ENCODE measurements around the gene B3GAT3. TPM values are rescaled to one million over a fixed set of nuclear protein-coding genes. Genes with fewer than 3 reads are reported as not detected.

The B3GAT3 gene
- total and polyA plus RNA-seq, 10 of the 15 experiments (the other 5 are each of a cell fraction or from before 2014, with no cell fraction given): 0.31 to 52.7 (median 29.8) TPM

DNA sequence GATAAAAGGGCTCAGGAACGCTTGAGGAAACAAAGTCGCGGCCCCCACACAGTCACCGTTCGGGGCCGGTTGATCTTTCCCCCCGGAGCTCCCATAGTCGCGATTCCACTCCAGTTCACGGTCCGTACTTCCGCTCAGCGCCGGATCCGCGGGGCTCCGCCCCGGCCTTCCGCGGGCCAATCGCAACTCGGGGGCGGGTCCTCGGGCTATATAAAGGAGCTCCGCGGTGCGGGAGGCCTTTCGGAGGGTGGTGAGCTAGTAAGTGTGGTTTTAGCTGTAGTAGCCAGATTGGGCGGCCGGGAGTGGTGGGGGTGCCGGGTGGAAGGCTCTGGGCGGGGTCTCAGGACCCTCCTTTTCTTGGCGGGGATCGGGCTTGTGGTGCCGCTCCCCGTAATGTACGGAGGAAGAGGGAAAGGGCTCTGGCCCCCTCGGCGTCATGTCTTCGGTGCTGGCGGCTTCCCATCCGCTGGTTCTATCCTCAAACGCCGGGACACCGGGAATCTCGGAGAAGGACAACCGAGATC lies 43.4 kb upstream of the B3GAT3 start, which contains the start of the genes C11orf98 and CSKMT (continued):
- TF ChIP-seq, protein P1, sequence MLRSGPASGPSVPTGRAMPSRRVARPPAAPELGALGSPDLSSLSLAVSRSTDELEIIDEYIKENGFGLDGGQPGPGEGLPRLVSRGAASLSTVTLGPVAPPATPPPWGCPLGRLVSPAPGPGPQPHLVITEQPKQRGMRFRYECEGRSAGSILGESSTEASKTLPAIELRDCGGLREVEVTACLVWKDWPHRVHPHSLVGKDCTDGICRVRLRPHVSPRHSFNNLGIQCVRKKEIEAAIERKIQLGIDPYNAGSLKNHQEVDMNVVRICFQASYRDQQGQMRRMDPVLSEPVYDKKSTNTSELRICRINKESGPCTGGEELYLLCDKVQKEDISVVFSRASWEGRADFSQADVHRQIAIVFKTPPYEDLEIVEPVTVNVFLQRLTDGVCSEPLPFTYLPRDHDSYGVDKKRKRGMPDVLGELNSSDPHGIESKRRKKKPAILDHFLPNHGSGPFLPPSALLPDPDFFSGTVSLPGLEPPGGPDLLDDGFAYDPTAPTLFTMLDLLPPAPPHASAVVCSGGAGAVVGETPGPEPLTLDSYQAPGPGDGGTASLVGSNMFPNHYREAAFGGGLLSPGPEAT (IDR thresholded peaks at IDR 0.05; ENCODE audit: low read depth): no peak; the same call in 1 of the 2 replicates
- TF ChIP-seq ZNF622 (IDR thresholded peaks at IDR 0.05): no peak
- TF ChIP-seq, protein P2, sequence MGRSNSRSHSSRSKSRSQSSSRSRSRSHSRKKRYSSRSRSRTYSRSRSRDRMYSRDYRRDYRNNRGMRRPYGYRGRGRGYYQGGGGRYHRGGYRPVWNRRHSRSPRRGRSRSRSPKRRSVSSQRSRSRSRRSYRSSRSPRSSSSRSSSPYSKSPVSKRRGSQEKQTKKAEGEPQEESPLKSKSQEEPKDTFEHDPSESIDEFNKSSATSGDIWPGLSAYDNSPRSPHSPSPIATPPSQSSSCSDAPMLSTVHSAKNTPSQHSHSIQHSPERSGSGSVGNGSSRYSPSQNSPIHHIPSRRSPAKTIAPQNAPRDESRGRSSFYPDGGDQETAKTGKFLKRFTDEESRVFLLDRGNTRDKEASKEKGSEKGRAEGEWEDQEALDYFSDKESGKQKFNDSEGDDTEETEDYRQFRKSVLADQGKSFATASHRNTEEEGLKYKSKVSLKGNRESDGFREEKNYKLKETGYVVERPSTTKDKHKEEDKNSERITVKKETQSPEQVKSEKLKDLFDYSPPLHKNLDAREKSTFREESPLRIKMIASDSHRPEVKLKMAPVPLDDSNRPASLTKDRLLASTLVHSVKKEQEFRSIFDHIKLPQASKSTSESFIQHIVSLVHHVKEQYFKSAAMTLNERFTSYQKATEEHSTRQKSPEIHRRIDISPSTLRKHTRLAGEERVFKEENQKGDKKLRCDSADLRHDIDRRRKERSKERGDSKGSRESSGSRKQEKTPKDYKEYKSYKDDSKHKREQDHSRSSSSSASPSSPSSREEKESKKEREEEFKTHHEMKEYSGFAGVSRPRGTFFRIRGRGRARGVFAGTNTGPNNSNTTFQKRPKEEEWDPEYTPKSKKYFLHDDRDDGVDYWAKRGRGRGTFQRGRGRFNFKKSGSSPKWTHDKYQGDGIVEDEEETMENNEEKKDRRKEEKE (IDR thresholded peaks at IDR 0.05): no peak
- peak; percentile 86 for TF ChIP-seq TCF12 (IDR thresholded peaks at IDR 0.05; ENCODE audit: low read depth, low read length)
- TF ChIP-seq MTA3 (IDR thresholded peaks at IDR 0.05; ENCODE audit: borderline replicate concordance, low read length): peak; percentile 71; the same call in 1 of the 2 replicates
- 0 out of 2 replicates have a peak, but pooled peaks have one; percentile 12 for TF ChIP-seq BCL11A (IDR thresholded peaks at IDR 0.05; ENCODE audit: low read depth, low read length)
- no peak for TF ChIP-seq STAT3 (IDR thresholded peaks at IDR 0.05; ENCODE audit: low read depth, low read length)
- peak; percentile 48 for TF ChIP-seq CREM (IDR thresholded peaks at IDR 0.05; ENCODE audit: low read depth)
- no peak for TF ChIP-seq MXI1 (IDR thresholded peaks at IDR 0.05; ENCODE audit: low read depth, low read length)
- TF ChIP-seq RELA (IDR thresholded peaks at IDR 0.05; ENCODE audit: borderline replicate concordance, partially characterized antibody): peak; percentile 35
- peak; percentile 26; the same call in 1 of the 2 replicates for TF ChIP-seq ZNF207 (IDR thresholded peaks at IDR 0.05; ENCODE audit: borderline replicate concordance)
- TF ChIP-seq SMAD1 (IDR thresholded peaks at IDR 0.05; ENCODE audit: low read depth, partially characterized antibody): peak; percentile 90
- no peak for TF ChIP-seq PAX8 (IDR thresholded peaks at IDR 0.05)
- TF ChIP-seq, protein P3, sequence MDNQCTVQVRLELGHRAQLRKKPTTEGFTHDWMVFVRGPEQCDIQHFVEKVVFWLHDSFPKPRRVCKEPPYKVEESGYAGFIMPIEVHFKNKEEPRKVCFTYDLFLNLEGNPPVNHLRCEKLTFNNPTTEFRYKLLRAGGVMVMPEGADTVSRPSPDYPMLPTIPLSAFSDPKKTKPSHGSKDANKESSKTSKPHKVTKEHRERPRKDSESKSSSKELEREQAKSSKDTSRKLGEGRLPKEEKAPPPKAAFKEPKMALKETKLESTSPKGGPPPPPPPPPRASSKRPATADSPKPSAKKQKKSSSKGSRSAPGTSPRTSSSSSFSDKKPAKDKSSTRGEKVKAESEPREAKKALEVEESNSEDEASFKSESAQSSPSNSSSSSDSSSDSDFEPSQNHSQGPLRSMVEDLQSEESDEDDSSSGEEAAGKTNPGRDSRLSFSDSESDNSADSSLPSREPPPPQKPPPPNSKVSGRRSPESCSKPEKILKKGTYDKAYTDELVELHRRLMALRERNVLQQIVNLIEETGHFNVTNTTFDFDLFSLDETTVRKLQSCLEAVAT (IDR thresholded peaks at IDR 0.05): peak; percentile 89
- TF ChIP-seq SMAD5 (IDR thresholded peaks at IDR 0.05; ENCODE audit: low read depth): peak; percentile 99
- peak; percentile 68; the same call in 1 of the 2 replicates for TF ChIP-seq YY1 (IDR thresholded peaks at IDR 0.05; ENCODE audit: low read depth, low read length)
- TF ChIP-seq SUZ12 (IDR thresholded peaks at IDR 0.05; ENCODE audit: unreplicated experiment): no peak
- TF ChIP-seq, protein P4, sequence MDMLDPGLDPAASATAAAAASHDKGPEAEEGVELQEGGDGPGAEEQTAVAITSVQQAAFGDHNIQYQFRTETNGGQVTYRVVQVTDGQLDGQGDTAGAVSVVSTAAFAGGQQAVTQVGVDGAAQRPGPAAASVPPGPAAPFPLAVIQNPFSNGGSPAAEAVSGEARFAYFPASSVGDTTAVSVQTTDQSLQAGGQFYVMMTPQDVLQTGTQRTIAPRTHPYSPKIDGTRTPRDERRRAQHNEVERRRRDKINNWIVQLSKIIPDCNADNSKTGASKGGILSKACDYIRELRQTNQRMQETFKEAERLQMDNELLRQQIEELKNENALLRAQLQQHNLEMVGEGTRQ (IDR thresholded peaks at IDR 0.05; ENCODE audit: borderline replicate concordance, low read depth, low read length): no peak
- TF ChIP-seq NFXL1 (IDR thresholded peaks at IDR 0.05; ENCODE audit: borderline replicate concordance): no peak
- TF ChIP-seq POLR2A (IDR thresholded peaks at IDR 0.05; ENCODE audit: low read depth, low read length): peak; percentile 96
- 0 out of 4 replicates have a peak, but pooled peaks of 1 of the 2 experiments have one; percentile 20 for TF ChIP-seq IKZF2 (IDR thresholded peaks at IDR 0.05)
- peak; percentile 91 for TF ChIP-seq NFYB (IDR thresholded peaks at IDR 0.05; ENCODE audit: insufficient read depth, low read depth, low read length)
- peak; percentile 47; the same call in 1 of the 2 replicates for TF ChIP-seq ATF7 (IDR thresholded peaks at IDR 0.05; ENCODE audit: low read depth)
- peak; percentile 99 for TF ChIP-seq CBFB (IDR thresholded peaks at IDR 0.05; ENCODE audit: low read depth)
